HCT116 (cell line): ENCODE results near the gene SAMD10. TPM values are rescaled to one million over a fixed set of nuclear protein-coding genes. Genes with fewer than 3 reads are reported as not detected.

Experiments used
- ATAC-seq: fragments of 200-7000 bp; cut with Tn5 transposase; 2 replicates; pipeline ENCODE4 v1.9.1; 2020; ENCODE audit warnings: mild to moderate bottlenecking, moderate library complexity
- BruUV-seq: library from RNA; stranded (reverse); fragments of 400-500 nt; replicated peaks from 2 replicates; lab custom pipeline; 2021; lab: Mats Ljungman, UMichigan
- CTCF ChIA-PET: fragments of 300-600 bp; sonication (Branson Sonifier 250); formaldehyde crosslinking; loops from one replicate; lab custom pipeline; 2021; ENCODE audit warnings: antibody characterized with exemption; lab: Charles Lee
- POLR2A ChIA-PET: fragments of 300-600, 350-600 bp; sonication (Branson Sonifier 250); formaldehyde crosslinking; loops from one replicate; lab custom pipeline; 2021; ENCODE audit warnings: antibody characterized with exemption; lab: Charles Lee
- RAD21 ChIA-PET, 2 experiments: fragments of 300-600 bp; sonication (Branson Sonifier 250); formaldehyde crosslinking; loops; one replicate each; lab custom pipeline; 2023; ENCODE audit warnings: low total read pairs in 2 of 2; ENCODE audit not compliant: uncharacterized antibody in 2 of 2, unreplicated experiment in 2 of 2, low non-redundant PET in 1 of 2; lab: Charles Lee
- DNase-seq: peaks from one replicate; pipeline ENCODE4 v3.0.0-alpha.2; 2010; ENCODE audit warnings: low read depth, low spot score
- H2AFZ ChIP-seq: fragments of 200-600 bp; shearing (Covaris generic), sonication (generic); 2 replicates; pipeline ENCODE4 v1.6.1; 2017; ENCODE audit warnings: low read depth, mixed run types, mixed read lengths, antibody characterized with exemption, low read length; ENCODE audit not compliant: poor library complexity, severe bottlenecking
- H3K27ac ChIP-seq: 2 replicates; pipeline ENCODE4 v1.5.1; 2012; ENCODE audit warnings: low read depth, low read length
- H3K27me3 ChIP-seq: fragments of 200-600 bp; sonication (generic); 2 replicates; pipeline ENCODE4 v1.6.1; 2016; ENCODE audit warnings: mixed run types, low read length, mixed read lengths; ENCODE audit not compliant: insufficient read depth
- H3K36me3 ChIP-seq, 2 experiments: fragments of 200-500 bp in 1 of 2; fragments of 200-600 bp in 1 of 2; sonication (Bioruptor generic) in 1 of 2; sonication (generic) in 1 of 2; 2 replicates each; pipeline versions ENCODE4 v1.5.1 to v1.6.1; 2014 to 2016; ENCODE audit warnings: low read length in 2 of 2, inconsistent platforms in 1 of 2, mixed read lengths in 1 of 2, mixed run types in 1 of 2; ENCODE audit not compliant: insufficient read depth in 2 of 2, control insufficient read depth in 1 of 2
- H3K4me1 ChIP-seq, 2 experiments: fragments of 200-600 bp in 1 of 2; sonication (generic) in 1 of 2; 2 replicates each; pipeline versions ENCODE4 v1.5.1 to v1.6.1; 2012 to 2017; ENCODE audit warnings: low read length in 2 of 2, inconsistent platforms in 1 of 2, mild to moderate bottlenecking in 1 of 2, mixed read lengths in 1 of 2, mixed run types in 1 of 2, moderate library complexity in 1 of 2; ENCODE audit not compliant: insufficient read depth in 2 of 2, control insufficient read depth in 1 of 2
- H3K4me2 ChIP-seq: fragments of 200-600 bp; sonication (generic); 2 replicates; pipeline ENCODE4 v1.6.1; 2017; ENCODE audit warnings: mixed run types, low read length, mixed read lengths
- H3K4me3 ChIP-seq, 2 experiments: fragments of 200-600 bp in 1 of 2; sonication (generic) in 1 of 2; replicated peaks in 1 of 2; 2 replicates each; pipeline ENCODE4 v1.5.1; 2011 to 2016; ENCODE audit warnings: low read length in 2 of 2, control low read depth in 1 of 2, low read depth in 1 of 2, mild to moderate bottlenecking in 1 of 2, mixed read lengths in 1 of 2, mixed run types in 1 of 2
- H3K79me2 ChIP-seq: fragments of 200-600 bp; sonication (generic); 2 replicates; pipeline ENCODE4 v1.6.1; 2017; ENCODE audit warnings: mild to moderate bottlenecking, mixed run types, low read length, moderate library complexity, mixed read lengths; ENCODE audit not compliant: insufficient read depth
- H3K9ac ChIP-seq: fragments of 200-600 bp; sonication (generic); 2 replicates; pipeline ENCODE4 v1.6.1; 2016; ENCODE audit warnings: low read length, mixed read lengths
- H3K9me2 ChIP-seq: fragments of 200-600 bp; sonication (generic), shearing (Covaris generic); 2 replicates; pipeline ENCODE4 v1.6.1; 2017; ENCODE audit warnings: mixed run types, mild to moderate bottlenecking, moderate library complexity; ENCODE audit not compliant: insufficient read depth
- H3K9me3 ChIP-seq, 2 experiments: fragments of 200-500 bp in 1 of 2; fragments of 200-600 bp in 1 of 2; sonication (Bioruptor generic) in 1 of 2; sonication (generic) in 1 of 2; 2 replicates each; pipeline ENCODE4 v1.6.1; 2014 to 2017; ENCODE audit warnings: low read length in 2 of 2, mixed read lengths in 2 of 2, inconsistent platforms in 1 of 2, low read depth in 1 of 2, mild to moderate bottlenecking in 1 of 2, mixed run types in 1 of 2, moderate library complexity in 1 of 2; ENCODE audit not compliant: control insufficient read depth in 1 of 2, insufficient read depth in 1 of 2
- H4K20me1 ChIP-seq: fragments of 200-600 bp; sonication (generic), shearing (Covaris generic); 2 replicates; pipeline ENCODE4 v1.6.1; 2017; ENCODE audit warnings: mixed run types, mild to moderate bottlenecking, moderate library complexity; ENCODE audit not compliant: insufficient read depth
- ATF3 ChIP-seq: IDR thresholded peaks from 2 replicates; pipeline ENCODE4 v1.6.1; 2012
- CBX3 ChIP-seq: IDR thresholded peaks from 2 replicates; pipeline ENCODE4 v1.6.1; 2012; ENCODE audit warnings: low read depth
- CEBPB ChIP-seq: IDR thresholded peaks from 2 replicates; pipeline ENCODE4 v1.6.1; 2012; ENCODE audit warnings: low read depth
- CTCF ChIP-seq, 3 experiments: fragments of 200-600 bp in 1 of 3; sonication (generic) in 1 of 3; IDR thresholded peaks in 2 of 3; conservative IDR thresholded peaks in 1 of 3; 2 replicates each; pipeline ENCODE4 v1.5.1; 2012 to 2017; ENCODE audit warnings: low read depth in 2 of 3, low read length in 2 of 3, antibody characterized with exemption in 1 of 3, borderline replicate concordance in 1 of 3, control low read depth in 1 of 3, mild to moderate bottlenecking in 1 of 3, mixed read lengths in 1 of 3, mixed run types in 1 of 3, moderate library complexity in 1 of 3; ENCODE audit not compliant: insufficient read depth in 1 of 3
- EGR1 ChIP-seq: IDR thresholded peaks from 2 replicates; pipeline ENCODE4 v1.6.1; 2012; ENCODE audit warnings: low read depth
- ELF1 ChIP-seq: IDR thresholded peaks from 2 replicates; pipeline ENCODE4 v1.6.1; 2012; ENCODE audit warnings: low read depth, borderline replicate concordance
- EZH2 ChIP-seq: fragments of 200-600 bp; sonication (generic); IDR thresholded peaks from 2 replicates; pipeline ENCODE4 v1.6.1; 2017; ENCODE audit warnings: antibody characterized with exemption, mixed run types
- EZH2phosphoT487 ChIP-seq: fragments of 200-600 bp; IDR thresholded peaks from 2 replicates; pipeline ENCODE4 v1.6.1; 2018; ENCODE audit warnings: antibody characterized with exemption, borderline replicate concordance
- POLR2AphosphoS5 ChIP-seq: IDR thresholded peaks from 2 replicates; pipeline ENCODE4 v1.6.1; 2011; ENCODE audit warnings: mild to moderate bottlenecking, low read depth, low read length, moderate library complexity
- SRF ChIP-seq: IDR thresholded peaks from 2 replicates; pipeline ENCODE4 v1.6.1; 2012; ENCODE audit warnings: low read depth
- TCF7L2 ChIP-seq: IDR thresholded peaks from 2 replicates; pipeline ENCODE4 v1.7.0; 2011; ENCODE audit warnings: borderline replicate concordance, inconsistent platforms; ENCODE audit not compliant: insufficient read depth, insufficient read length; ENCODE audit errors: extremely low read depth
- YY1 ChIP-seq: IDR thresholded peaks from 2 replicates; pipeline ENCODE4 v1.6.1; 2011; ENCODE audit warnings: low read length, low read depth, moderate library complexity, mild to moderate bottlenecking; ENCODE audit not compliant: insufficient replicate concordance; ENCODE audit errors: extremely low read depth
- ZFX ChIP-seq: fragments of 450-650 bp; IDR thresholded peaks from 2 replicates; pipeline ENCODE4 v1.6.1; 2017
- ZNF274 ChIP-seq: fragments of 200-500 bp; sonication (Bioruptor generic); IDR thresholded peaks from 2 replicates; pipeline ENCODE4 v1.6.1; 2014; ENCODE audit warnings: mild to moderate bottlenecking, low read depth, low read length, inconsistent platforms
- intact Hi-C: fragments of 100-400 bp; cut with micrococcal nuclease; formaldehyde crosslinking; loops from 2 replicates; pipeline ENCODE4 v1.10.0; 2022
- total RNA-seq: library from RNA; stranded (reverse); gene quantifications from one replicate; pipeline ENCODE4 v1.2.1, GENCODE V29; 2021; ENCODE audit not compliant: unreplicated experiment

SAMD10 gene
- total RNA-seq, 1 experiment from 2014 or later = 4.2 TPM

- Histone ChIP-seq H3K27me3 (no peaks in the 10 kb centered on the region), H3K9me2 (no peaks in the 10 kb centered on the region), H2AFZ (no peak overlapping the region), H3K4me2 (no peak overlapping the region), H3K27ac (no peak overlapping the region), H3K4me1 (no peaks in the 10 kb centered on the region), H3K9ac (no peak overlapping the region), H3K79me2 (peaks cover 45% of the 10 kb centered on the region), H4K20me1 (no peaks in the 10 kb centered on the region), H3K36me3 (peaks cover 31 to 49% of the 10 kb centered on the region in 2 experiments), H3K9me3 (peaks cover 3 to 7% of the 10 kb centered on the region in 2 experiments; a peak in 2 of 4 replicates), H3K4me3 (no peak overlapping the region)
- TF ChIP-seq POLR2AphosphoS5 = no peak
- TF ChIP-seq EZH2 = no peak
- TF ChIP-seq YY1 = no peak
- TF ChIP-seq CTCF (IDR thresholded peaks at IDR 0.05 in 2 of 3, conservative IDR thresholded peaks at IDR 0.05 in 1 of 3; ENCODE audit: borderline replicate concordance in 1 of 3, insufficient read depth in 1 of 3, low read depth in 2 of 3, low read length in 2 of 3) = no peak
- no peak for TF ChIP-seq TCF7L2
- TF ChIP-seq ZNF274 = no peak
- TF ChIP-seq ATF3 = no peak
- no peak for TF ChIP-seq SRF
- TF ChIP-seq ELF1 = no peak
- TF ChIP-seq EZH2phosphoT487 = no peak
- TF ChIP-seq CBX3 = no peak
- TF ChIP-seq EGR1 = no peak
- TF ChIP-seq ZFX = no peak
- TF ChIP-seq CEBPB = no peak
- ChIA-PET POLR2A (no interaction called here), RAD21 (no interaction called here), CTCF (no interaction called here)
- ATAC-seq = no peak
- BruUV-seq = no TSS peak
- intact Hi-C loops = no loop called here
- no peak for DNase-seq
Measured at GRCh38 chr20:64005394-64005793, 26.0 kb upstream of the SAMD10 start.
